HepG2 (cell line): ENCODE measurements around the gene EOLA1. TPM values are rescaled to one million over a fixed set of nuclear protein-coding genes. Genes with fewer than 3 reads are reported as not detected.

Source experiments
- ATAC-seq: fragments of 200-7000 bp; cut with Tn5 transposase; 3 replicates; pipeline ENCODE4 v1.9.1; 2020; ENCODE audit warnings: mild to moderate bottlenecking, moderate library complexity
- BruUV-seq: library from RNA; stranded (reverse); fragments of 400-500 nt; replicated peaks from 2 replicates; lab custom pipeline; 2021; lab: Mats Ljungman, UMichigan
- CTCF ChIA-PET: fragments of 300-600 bp; formaldehyde crosslinking; extraction: SDS; loops from one replicate; lab custom pipeline; 2021; ENCODE audit warnings: low total read pairs, inconsistent platforms, low intra/inter-chr PET ratio; lab: Yijun Ruan, JAX
- POLR2A ChIA-PET: fragments of 350-600 bp; sonication (Branson Sonifier 250); formaldehyde crosslinking; loops from one replicate; lab custom pipeline; 2020; ENCODE audit warnings: antibody characterized with exemption, inconsistent platforms; lab: Yijun Ruan, JAX
- DNase-seq: peaks from one replicate; pipeline ENCODE4 v3.0.0-alpha.2; 2015; ENCODE audit warnings: low spot score
- FAIRE-seq: peaks from 3 replicates; lab custom pipeline; 2011; peaks lifted over from hg19 to GRCh38; lab: Jason Lieb, UNC
- H2AFZ ChIP-seq: one replicate; pipeline ENCODE4 v1.6.1; 2011; ENCODE audit warnings: low read length, inconsistent platforms
- H3K27ac ChIP-seq: fragments of 300-600 bp; 3 replicates; pipeline ENCODE4 v1.8.0; 2011; ENCODE audit warnings: mixed run types, mild to moderate bottlenecking, mixed read lengths, low read length, inconsistent platforms; ENCODE audit not compliant: insufficient read depth; ENCODE audit errors: extremely low read length
- H3K27me3 ChIP-seq, 2 experiments: fragments of 200-600 bp in 1 of 2; 2 replicates in 1 of 2; 3 replicates in 1 of 2; pipeline versions ENCODE4 v1.6.0 to v1.8.0; 2011; ENCODE audit warnings: low read length in 2 of 2, mild to moderate bottlenecking in 2 of 2, moderate library complexity in 2 of 2, inconsistent platforms in 1 of 2; ENCODE audit not compliant: insufficient read depth in 2 of 2, control insufficient read depth in 1 of 2
- H3K36me3 ChIP-seq, 2 experiments: fragments of 200-600 bp in 1 of 2; replicated peaks in 1 of 2; 2 replicates in 1 of 2; 3 replicates in 1 of 2; pipeline versions ENCODE4 v1.5.1 to v1.8.0; 2011; ENCODE audit warnings: low read length in 2 of 2, inconsistent platforms in 1 of 2; ENCODE audit not compliant: insufficient read depth in 2 of 2, control insufficient read depth in 1 of 2
- H3K4me1 ChIP-seq: 2 replicates; pipeline ENCODE4 v1.5.1; 2012; ENCODE audit warnings: low read length, inconsistent platforms; ENCODE audit not compliant: insufficient read depth
- H3K4me2 ChIP-seq: 2 replicates; pipeline ENCODE4 v1.6.0; 2011; ENCODE audit warnings: low read depth, low read length, inconsistent platforms
- H3K4me3 ChIP-seq, 3 experiments: fragments of 200-600 bp in 1 of 3; sonication (generic), shearing (Covaris generic) in 1 of 3; replicated peaks in 1 of 3; 2 replicates each; pipeline ENCODE4 v1.5.1; 2011 to 2016; ENCODE audit warnings: low read length in 3 of 3, inconsistent platforms in 2 of 3, low read depth in 2 of 3, mild to moderate bottlenecking in 2 of 3, control low read depth in 1 of 3, mixed read lengths in 1 of 3; ENCODE audit not compliant: insufficient read depth in 1 of 3
- H3K79me2 ChIP-seq: one replicate; pipeline ENCODE4 v1.6.1; 2011; ENCODE audit warnings: low read length, inconsistent platforms; ENCODE audit not compliant: insufficient read depth
- H3K9ac ChIP-seq: 2 replicates; pipeline ENCODE4 v1.6.0; 2011; ENCODE audit warnings: mild to moderate bottlenecking, low read depth, low read length, inconsistent platforms; ENCODE audit not compliant: insufficient read depth
- H3K9me3 ChIP-seq: 2 replicates; pipeline ENCODE4 v1.5.1; 2012; ENCODE audit warnings: mild to moderate bottlenecking, low read length
- H4K20me1 ChIP-seq: 2 replicates; pipeline ENCODE4 v1.6.0; 2011; ENCODE audit warnings: inconsistent platforms, mild to moderate bottlenecking, low read length, moderate library complexity; ENCODE audit not compliant: insufficient read depth
- ARID3A ChIP-seq: IDR thresholded peaks from 2 replicates; pipeline ENCODE4 v1.6.1; 2012; ENCODE audit warnings: low read depth, low read length, improper control_type of control experiment
- DBP ChIP-seq: sonication (generic); formaldehyde crosslinking; IDR thresholded peaks from 2 replicates; pipeline ENCODE4 v1.4.0; 2020; ENCODE audit warnings: missing genetic modification reagents; ENCODE audit errors: not compliant biosample characterization
- FOXO4 ChIP-seq: sonication (generic); formaldehyde crosslinking; conservative IDR thresholded peaks from 2 replicates; pipeline ENCODE4 v1.8.1; 2023; ENCODE audit warnings: missing genetic modification reagents
- GLI4 ChIP-seq: sonication (generic); formaldehyde crosslinking; IDR thresholded peaks from 2 replicates; pipeline ENCODE4 v1.5.1; 2020; ENCODE audit warnings: missing genetic modification reagents, mild to moderate bottlenecking, moderate library complexity, borderline replicate concordance
- JUND ChIP-seq: sonication (generic); formaldehyde crosslinking; IDR thresholded peaks from 2 replicates; pipeline ENCODE4 v1.8.0; 2022; ENCODE audit warnings: mild to moderate bottlenecking, missing genetic modification reagents
- NAIF1 ChIP-seq: sonication (generic); formaldehyde crosslinking; IDR thresholded peaks from 2 replicates; pipeline ENCODE4 v1.5.0; 2020; ENCODE audit warnings: mild to moderate bottlenecking, missing genetic modification reagents, borderline replicate concordance
- NCOR1 ChIP-seq: fragments of 200-600 bp; sonication (generic); IDR thresholded peaks from 2 replicates; pipeline ENCODE4 v1.7.0; 2017; ENCODE audit warnings: antibody characterized with exemption, low read length, borderline replicate concordance
- NFIC ChIP-seq: IDR thresholded peaks from 2 replicates; pipeline ENCODE4 v1.6.1; 2012; ENCODE audit warnings: mild to moderate bottlenecking, low read length, inconsistent platforms
- NPAS2 ChIP-seq: sonication (generic); formaldehyde crosslinking; IDR thresholded peaks from 2 replicates; pipeline ENCODE4 v1.8.0; 2022; ENCODE audit warnings: mild to moderate bottlenecking, missing genetic modification reagents, borderline replicate concordance
- NRL ChIP-seq: sonication (generic); formaldehyde crosslinking; IDR thresholded peaks from 2 replicates; pipeline ENCODE4 v1.5.0; 2020; ENCODE audit warnings: missing genetic modification reagents, mild to moderate bottlenecking, moderate library complexity, borderline replicate concordance
- SETDB1 ChIP-seq: sonication (generic); formaldehyde crosslinking; IDR thresholded peaks from 2 replicates; pipeline ENCODE4 v1.5.1; 2020; ENCODE audit warnings: missing genetic modification reagents, mild to moderate bottlenecking, borderline replicate concordance
- SOX13 ChIP-seq, 3 experiments: fragments of 450-650 bp in 1 of 3; sonication (generic) in 1 of 3; formaldehyde crosslinking in 1 of 3; IDR thresholded peaks in 2 of 3; conservative IDR thresholded peaks in 1 of 3; 2 replicates each; pipeline versions ENCODE4 v1.5.0 to v1.6.1; 2016 to 2020; ENCODE audit warnings: antibody characterized with exemption in 1 of 3, mild to moderate bottlenecking in 1 of 3, missing compliant biosample characterization in 1 of 3, missing genetic modification reagents in 1 of 3, moderate library complexity in 1 of 3
- SPEN ChIP-seq: sonication (generic); formaldehyde crosslinking; IDR thresholded peaks from 2 replicates; pipeline ENCODE4 v1.5.1; 2020; ENCODE audit warnings: low read depth, mild to moderate bottlenecking, missing genetic modification reagents
- TFDP2 ChIP-seq: sonication (generic); formaldehyde crosslinking; IDR thresholded peaks from 2 replicates; pipeline ENCODE4 v1.4.0; 2020; ENCODE audit warnings: missing genetic modification reagents
- ZNF335 ChIP-seq: sonication (generic); formaldehyde crosslinking; IDR thresholded peaks from 2 replicates; pipeline ENCODE4 v1.4.0; 2020; ENCODE audit warnings: missing genetic modification reagents
- ZNF550 ChIP-seq: sonication (generic); formaldehyde crosslinking; IDR thresholded peaks from 2 replicates; pipeline ENCODE4 v1.4.0; 2020; ENCODE audit warnings: mild to moderate bottlenecking, missing genetic modification reagents, borderline replicate concordance
- WGBS: methylation state at CpG from one replicate; pipeline ENCODE4 v1.1.6; 2017; ENCODE audit warnings: low lambda C conversion rate; 5-methylcytosine and 5-hydroxymethylcytosine counted together
- in situ Hi-C: cut with HindIII; loops from 2 replicates; pipeline ENCODE4 v1.10.0; 2017; ENCODE audit warnings: low pct_unique_long_range_greater_than_20kb; ENCODE audit not compliant: extremely low pct_ligation_motif_present
- intact Hi-C: fragments of 100-400 bp; cut with micrococcal nuclease; formaldehyde crosslinking; loops from one replicate; pipeline ENCODE4 v1.10.0; 2022; ENCODE audit not compliant: unreplicated experiment
- polyA plus RNA-seq, 8 experiments: library from polyadenylated mRNA; depleted of rRNA in 3 of 8; stranded (reverse) in 7 of 8; unstranded in 1 of 8; fragments of >200 nt; fragmentation: Illumina TruSeq in 4 of 8; extraction: Trizol in 4 of 8; gene quantifications; 2 replicates each; pipeline versions ENCODE4 v1.2.1 to v1.2.3, GENCODE V29; 2011 to 2016; ENCODE audit warnings: low read depth in 4 of 8, missing spikeins in 1 of 8, mixed read lengths in 1 of 8; ENCODE audit not compliant: insufficient read depth in 1 of 8
- total RNA-seq, 5 experiments: library from RNA; depleted of rRNA; stranded (reverse); fragments of >200 nt; fragmentation: Illumina TruSeq; extraction: Trizol; gene quantifications; 2 replicates each; pipeline ENCODE4 v1.2.3, GENCODE V29; 2016; ENCODE audit warnings: low read depth in 1 of 5

EOLA1 gene
- total and polyA plus RNA-seq, 2 of the 13 experiments (the other 11 are each of a cell fraction or from before 2014, with no cell fraction given), result 6.5 to 9.6 TPM

GRCh38 chrX:149540621-149541520 lies at the start of gene EOLA1 (continued):
- TF ChIP-seq ARID3A (no peak), ZNF550 (CRISPR knock-in tag) (no peak), TFDP2 (CRISPR knock-in tag) (peak; percentile 51; the same call in 1 of the 2 replicates), SPEN (CRISPR knock-in tag) (peak; percentile 77), SETDB1 (CRISPR knock-in tag) (no peak), FOXO4 (CRISPR knock-in tag) (no peak)

- H3K4me3 ChIP-seq, result no peak overlapping the region
- ChIA-PET CTCF (no interaction called here), POLR2A (no interaction called here)
- peaks cover 48% of the 10 kb centered on the region for H3K4me1 ChIP-seq
- no peaks in the 10 kb centered on the region for H3K36me3 ChIP-seq
- BruUV-seq, result no TSS peak
- no peaks in the 10 kb centered on the region for H3K27me3 ChIP-seq
- H3K9me3 ChIP-seq, result no peaks in the 10 kb centered on the region
- no peaks in the 10 kb centered on the region for H4K20me1 ChIP-seq
- intact Hi-C loops (no loop called here), in situ Hi-C loops (no loop called here)
- no peak overlapping the region for H2AFZ ChIP-seq
- no peak for FAIRE-seq
- H3K27ac ChIP-seq, result no peak overlapping the region
- no peak for ATAC-seq
- no CpG with 5 or more reads among the region's 2 CpGs for WGBS
- H3K4me2 ChIP-seq, result no peak overlapping the region
- DNase-seq, result peak; percentile 48
- no peak overlapping the region for H3K9ac ChIP-seq
- no peaks in the 10 kb centered on the region for H3K79me2 ChIP-seq
- no peak for TF ChIP-seq NFIC
- TF ChIP-seq SOX13 (IDR thresholded peaks at IDR 0.05), result no peak
- peak in 1 of 2 experiments; percentile 25; a peak in 1 of 4 replicates for TF ChIP-seq SOX13 (CRISPR knock-in tag; conservative IDR thresholded peaks at IDR 0.05 in 1 of 2, IDR thresholded peaks at IDR 0.05 in 1 of 2)
- TF ChIP-seq NCOR1, result no peak
- no peak for TF ChIP-seq NAIF1
- TF ChIP-seq ZNF335 (CRISPR knock-in tag), result no peak
- TF ChIP-seq DBP, result no peak
- no peak for TF ChIP-seq GLI4 (CRISPR knock-in tag)
- no peak for TF ChIP-seq NRL (CRISPR knock-in tag)
- TF ChIP-seq NPAS2, result no peak
- TF ChIP-seq JUND (CRISPR knock-in tag), result no peak
Observed at GRCh38 chrX:149491812-149492211, 49.0 kb upstream of the EOLA1 start.
